MM.1S (cell line): Measurements from ENCODE around the gene PDIA3.

ENCODE experiments used
- CTCF ChIP-seq: fragments of 300-600 bp; sonication (generic); IDR thresholded peaks from 2 replicates; pipeline ENCODE4 v1.5.1; 2016; ENCODE audit warnings: antibody characterized with exemption, low read length, mixed read lengths
- EZH2 ChIP-seq: fragments of 300-600 bp; sonication (generic); optimal IDR thresholded peaks from 2 replicates; pipeline ENCODE3; 2017; ENCODE audit warnings: low read depth, mild to moderate bottlenecking, antibody characterized with exemption, low read length, mixed read lengths
- EZH2phosphoT487 ChIP-seq: fragments of 300-600 bp; sonication (generic); IDR thresholded peaks from 2 replicates; pipeline ENCODE4 v1.6.1; 2018; ENCODE audit warnings: antibody characterized with exemption, low read length

GRCh38 chr15:43795997-43796396 lies 49.8 kb downstream of the PDIA3 start:
- TF ChIP-seq CTCF (no peak), EZH2 (no peak), EZH2phosphoT487 (no peak)
